ENCODE data around the gene TMEM131. TPM values are rescaled to one million over a fixed set of nuclear protein-coding genes. Genes with fewer than 3 reads are reported as not detected.
"Not testable (repeated sequence)": the region's sequence is repeated elsewhere in the genome, so short reads cannot be mapped to it uniquely, and the experiment has no call there.

TMEM131 gene
- total RNA-seq, 1 experiment from 2014 or later, result 7.4 TPM

DNA sequence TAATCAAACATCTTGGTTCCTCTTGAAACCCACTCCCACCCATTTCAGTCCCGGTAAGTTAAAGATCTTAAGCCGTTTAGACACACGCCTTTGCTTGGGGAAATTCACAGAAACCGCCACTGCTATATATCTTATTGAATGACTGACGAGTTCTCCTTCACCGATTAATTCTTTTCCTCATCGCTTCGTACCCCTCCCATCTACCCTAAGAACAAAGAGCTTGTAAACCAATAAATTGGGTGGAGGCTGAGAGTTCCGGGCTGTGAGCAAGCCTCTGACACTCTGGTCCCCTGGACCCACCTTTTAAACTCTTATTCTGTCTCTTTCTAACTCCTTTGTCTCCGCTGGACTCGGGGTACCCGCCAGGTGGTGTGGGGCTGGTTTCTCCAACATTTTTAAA is 30.6 kb downstream of the TMEM131 start:
- in situ Hi-C loops (cut with HindIII; ENCODE audit: low sequenced_read_pairs), result no loop called here

DNA sequence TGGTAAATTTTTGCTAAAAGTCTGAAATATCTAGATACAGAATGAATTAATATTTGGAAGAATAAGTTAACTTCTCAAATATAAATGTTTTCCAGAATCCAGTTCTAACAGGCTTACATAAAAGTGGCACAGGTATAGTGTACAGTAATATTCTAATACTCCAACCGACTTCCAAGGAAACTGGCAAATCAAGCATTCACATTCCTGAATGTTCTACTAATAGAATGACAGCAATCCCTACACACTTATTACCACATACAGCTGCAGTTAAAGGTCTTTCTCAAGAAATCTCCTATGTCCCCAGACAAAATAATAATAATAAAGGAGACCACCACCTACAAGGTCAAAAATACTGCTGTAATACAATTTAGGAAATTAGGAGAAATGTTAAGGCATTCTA is 31.9 kb downstream of the TMEM131 start:
- in situ Hi-C loops (cut with HindIII; ENCODE audit: low sequenced_read_pairs), result no loop called here
- no peak for DNase-seq (ENCODE audit: low spot score)

More for the DNA sequence above, 30.6 kb downstream of the TMEM131 start:
- no peak for DNase-seq (ENCODE audit: low spot score)

DNA sequence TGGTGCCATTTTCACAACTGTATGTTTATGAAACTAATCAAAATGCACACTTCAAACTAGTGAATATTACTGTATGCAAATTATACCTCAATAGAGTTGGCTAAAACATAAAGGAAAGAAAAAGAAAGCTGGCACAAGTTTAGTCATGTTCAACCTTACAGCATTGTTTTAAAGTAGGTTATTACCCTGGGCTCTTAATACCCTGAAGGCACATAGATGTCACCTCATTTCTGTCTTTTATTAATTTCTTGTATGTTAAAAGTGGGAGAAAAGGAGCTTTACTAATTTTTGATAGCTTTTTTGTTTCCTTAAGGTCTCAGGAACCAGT is 32.7 kb downstream of the TMEM131 start:
- no peak for DNase-seq (ENCODE audit: low spot score)
- in situ Hi-C loops (cut with HindIII; ENCODE audit: low sequenced_read_pairs), result no loop called here

DNA sequence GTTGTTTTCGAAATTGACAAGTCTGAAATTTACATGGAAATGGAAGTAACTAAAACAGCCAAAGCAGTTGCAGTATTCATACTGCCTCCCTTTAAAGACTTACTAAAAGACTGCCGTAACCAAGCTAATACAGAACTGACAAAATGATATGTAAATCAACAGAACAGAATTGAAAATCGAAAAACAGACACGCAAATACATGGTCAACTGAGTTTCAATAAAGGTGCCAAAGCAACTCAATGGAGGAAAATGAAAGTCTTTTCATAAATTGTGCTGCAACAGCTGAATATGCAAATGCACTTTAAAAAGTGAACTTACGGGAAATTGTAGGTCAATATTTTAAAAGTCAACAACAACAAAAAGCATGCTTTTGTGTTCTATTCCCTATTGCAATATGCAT is 34.2 kb downstream of the TMEM131 start:
- in situ Hi-C loops (cut with HindIII; ENCODE audit: low sequenced_read_pairs), result no loop called here
- no peak for DNase-seq (ENCODE audit: low spot score)

DNA sequence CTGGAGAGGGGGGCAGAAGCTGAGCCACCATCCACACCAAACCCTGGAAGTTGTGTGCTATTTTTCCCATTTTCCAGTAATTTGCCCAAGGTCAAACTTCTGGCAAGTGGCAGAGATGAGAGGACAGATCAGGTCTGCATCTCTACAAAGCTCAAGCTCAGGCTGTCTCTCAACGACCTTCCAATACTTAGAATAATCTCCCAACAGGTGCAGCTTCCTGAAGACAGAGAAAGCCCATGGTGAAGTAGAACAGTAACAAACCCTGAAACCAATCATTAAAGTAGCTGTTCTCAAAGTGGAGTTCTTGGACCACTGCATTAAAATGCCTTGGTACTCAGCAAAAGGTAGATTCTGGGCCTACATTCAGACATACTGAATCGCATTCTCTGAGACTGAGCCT is 37.6 kb downstream of the TMEM131 start:
- no peak for DNase-seq (ENCODE audit: low spot score)
- in situ Hi-C loops (cut with HindIII; ENCODE audit: low sequenced_read_pairs), result no loop called here

DNA sequence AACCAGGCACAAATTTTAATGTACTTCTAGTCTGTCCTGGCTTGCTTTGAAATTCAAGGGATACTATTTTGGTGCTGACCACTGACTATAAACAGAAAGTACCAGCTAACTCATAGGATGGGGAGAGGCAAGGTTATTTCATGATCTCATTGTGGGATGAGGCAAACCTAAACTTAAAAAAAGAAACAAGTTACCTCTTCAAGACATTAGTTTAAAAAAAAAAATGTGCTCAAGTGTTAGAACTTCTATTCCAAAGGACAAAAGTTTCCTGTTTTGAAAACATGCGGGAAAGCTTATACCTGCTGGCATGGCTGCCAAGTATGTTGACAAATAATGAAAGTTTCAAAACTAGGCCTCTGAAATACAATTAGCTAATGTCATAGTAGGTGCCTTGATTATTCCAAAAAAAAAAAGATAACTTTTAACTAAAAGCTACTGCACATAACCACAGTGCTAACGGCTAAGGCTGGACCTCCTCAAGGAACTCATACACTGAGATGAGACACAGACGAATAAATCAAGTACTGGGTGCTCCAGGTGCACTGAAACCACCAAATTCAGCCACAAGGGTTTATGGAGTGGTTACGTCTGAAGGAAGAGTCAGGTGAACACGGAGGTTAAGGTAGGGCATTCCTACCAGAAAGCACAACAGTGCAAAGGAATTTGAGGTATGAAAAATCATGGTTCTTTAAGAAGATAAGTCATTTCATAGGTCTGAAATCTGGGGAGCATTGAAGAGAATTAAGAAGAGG is 38.1 kb downstream of the TMEM131 start:
- in situ Hi-C loops (cut with HindIII; ENCODE audit: low sequenced_read_pairs), result no loop called here
- DNase-seq (ENCODE audit: low spot score), result no peak

DNA sequence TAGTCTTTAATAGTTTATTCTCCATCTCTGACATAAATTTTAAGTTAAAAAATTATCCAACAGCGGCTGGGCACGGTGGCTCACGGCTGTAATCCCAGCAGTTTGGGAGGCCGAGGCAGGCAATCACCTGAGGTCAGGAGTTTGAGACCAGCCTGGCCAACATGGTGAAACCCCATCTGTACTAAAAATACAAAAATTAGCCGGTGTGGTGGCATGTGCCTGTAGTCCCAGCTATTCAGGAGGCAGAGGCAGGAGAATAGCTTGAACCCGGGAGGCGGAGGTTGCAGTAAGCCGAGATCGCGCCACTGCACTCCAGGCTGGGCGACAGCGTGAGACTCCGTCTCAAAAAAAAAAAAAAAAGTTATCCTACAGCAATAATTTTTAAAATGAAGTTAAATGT is 39.0 kb downstream of the TMEM131 start:
- in situ Hi-C loops (cut with HindIII; ENCODE audit: low sequenced_read_pairs); DNase-seq (ENCODE audit: low spot score): not testable (repeated sequence)

DNA sequence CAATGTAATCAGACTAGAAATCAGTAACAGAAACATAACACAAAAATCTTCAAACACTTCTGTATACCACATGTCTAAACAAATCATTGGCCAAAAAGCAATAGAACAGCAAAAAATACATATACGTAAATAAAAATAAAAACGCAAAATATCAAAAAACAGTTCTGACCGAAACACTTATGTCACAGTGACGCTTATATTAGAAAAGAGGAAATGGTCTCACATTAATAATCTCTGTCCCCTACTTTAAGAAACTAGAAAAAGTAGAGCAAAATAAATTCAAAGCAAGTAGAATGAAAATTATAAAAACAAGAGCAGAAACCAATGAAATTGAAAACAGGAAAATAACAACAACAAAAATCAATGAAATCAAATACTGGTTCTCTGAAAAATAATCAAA is 41.9 kb downstream of the TMEM131 start:
- in situ Hi-C loops (cut with HindIII; ENCODE audit: low sequenced_read_pairs), result no loop called here
- DNase-seq (ENCODE audit: low spot score), result no peak

DNA sequence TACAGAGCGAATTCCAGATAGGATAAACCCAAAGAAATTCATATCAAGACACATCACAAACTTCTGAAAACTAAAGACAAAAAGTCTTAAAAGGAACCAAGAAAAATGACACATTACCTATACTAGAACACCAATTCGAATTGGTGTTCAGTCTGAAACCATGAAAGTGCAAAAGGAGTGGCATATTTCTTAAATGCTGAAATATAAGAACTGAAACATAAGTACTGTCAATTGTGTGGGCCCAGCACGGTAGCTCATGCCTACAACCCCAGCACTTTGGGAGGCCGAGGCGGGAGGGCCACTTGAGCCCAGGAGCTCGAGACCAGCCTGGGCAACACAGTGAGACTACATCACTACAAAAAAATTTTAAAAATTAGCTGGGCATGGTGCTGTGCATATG is 43.4 kb downstream of the TMEM131 start:
- no peak for DNase-seq (ENCODE audit: low spot score)
- in situ Hi-C loops (cut with HindIII; ENCODE audit: low sequenced_read_pairs), result no loop called here

DNA sequence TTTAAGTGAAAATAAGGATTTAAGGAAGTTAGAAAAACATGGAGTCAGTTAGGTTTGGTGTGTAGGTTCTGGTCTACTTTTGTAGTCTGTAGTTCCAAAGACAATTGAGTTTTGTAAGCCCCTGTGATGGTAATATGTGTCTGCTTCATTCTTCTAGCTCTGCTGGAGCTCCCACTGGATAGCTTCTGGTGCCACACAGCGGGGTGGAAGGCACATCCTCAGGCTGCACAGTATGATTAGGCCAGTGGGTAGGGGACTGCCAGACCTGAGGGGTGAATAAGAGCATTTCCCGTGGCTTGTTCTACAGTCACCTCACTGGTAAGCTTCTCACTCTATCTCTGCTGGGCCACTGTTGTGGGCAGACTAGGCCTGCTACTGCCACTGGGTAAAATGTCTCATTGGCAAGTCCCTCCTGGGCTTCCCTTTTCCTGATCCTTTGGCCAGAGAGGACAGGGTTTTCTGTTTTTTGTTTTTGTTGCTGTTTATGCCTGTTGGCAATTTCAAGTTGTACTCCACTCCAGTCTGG is 44.5 kb downstream of the TMEM131 start:
- in situ Hi-C loops (cut with HindIII; ENCODE audit: low sequenced_read_pairs), result no loop called here
- DNase-seq (ENCODE audit: low spot score), result no peak

DNA sequence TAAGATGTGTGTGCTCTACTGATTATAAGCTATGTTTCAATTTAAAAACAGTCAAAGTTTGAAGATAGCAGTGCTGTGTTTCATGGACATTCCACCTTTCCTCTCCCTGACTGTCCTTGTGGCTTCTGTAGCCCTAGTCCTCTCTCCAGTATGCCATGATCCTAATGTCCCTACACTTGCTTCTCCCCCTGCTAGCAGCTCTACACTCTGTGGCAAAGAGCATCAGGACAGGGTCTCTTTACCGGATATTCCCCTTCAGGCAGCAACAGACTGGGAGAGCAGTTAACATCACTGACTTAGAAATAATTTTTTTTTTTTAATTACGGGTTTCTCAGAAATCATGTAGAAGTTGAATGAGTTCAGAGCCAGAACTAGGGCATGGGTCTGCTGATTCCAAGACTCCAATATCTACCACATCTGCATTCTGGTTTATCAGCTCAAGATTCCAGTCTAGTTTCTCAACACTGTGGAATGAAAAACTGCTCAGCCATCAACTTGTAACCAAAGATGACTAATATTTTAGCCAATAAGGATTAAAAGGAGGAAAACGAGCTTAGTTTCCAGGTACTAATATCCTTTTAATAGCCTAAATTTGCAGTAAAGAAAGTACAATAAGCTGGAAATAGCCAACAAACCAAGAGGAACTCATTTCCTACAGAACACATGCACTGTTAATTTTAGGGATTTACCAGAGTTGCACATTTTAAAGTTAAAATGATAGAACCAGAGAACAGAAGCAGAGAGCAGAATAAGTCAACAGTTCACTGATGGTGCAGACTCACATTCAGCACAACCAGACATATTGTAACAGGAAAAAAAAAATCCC is 45.2 kb downstream of the TMEM131 start:
- in situ Hi-C loops (cut with HindIII; ENCODE audit: low sequenced_read_pairs), result no loop called here
- DNase-seq (ENCODE audit: low spot score), result no peak

DNA sequence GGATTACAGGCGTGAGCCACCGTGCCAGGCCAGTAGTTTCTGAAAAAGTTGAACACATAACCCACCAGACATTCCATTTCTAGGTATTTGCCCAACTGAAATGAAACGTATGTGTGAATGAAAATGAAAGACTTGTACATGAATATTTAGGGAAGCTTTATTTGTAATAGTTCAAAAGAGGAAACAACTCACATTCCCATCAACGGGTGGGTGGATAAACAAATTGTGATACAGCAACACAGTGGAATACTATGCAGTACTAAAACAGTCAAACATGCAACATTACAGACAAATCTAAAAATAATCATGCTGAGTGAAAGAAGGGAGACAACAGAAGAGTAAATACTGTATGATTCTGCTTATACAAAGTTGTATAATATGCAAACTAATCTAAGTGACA is 46.8 kb downstream of the TMEM131 start:
- DNase-seq (ENCODE audit: low spot score), result no peak
- in situ Hi-C loops (cut with HindIII; ENCODE audit: low sequenced_read_pairs), result no loop called here

DNA sequence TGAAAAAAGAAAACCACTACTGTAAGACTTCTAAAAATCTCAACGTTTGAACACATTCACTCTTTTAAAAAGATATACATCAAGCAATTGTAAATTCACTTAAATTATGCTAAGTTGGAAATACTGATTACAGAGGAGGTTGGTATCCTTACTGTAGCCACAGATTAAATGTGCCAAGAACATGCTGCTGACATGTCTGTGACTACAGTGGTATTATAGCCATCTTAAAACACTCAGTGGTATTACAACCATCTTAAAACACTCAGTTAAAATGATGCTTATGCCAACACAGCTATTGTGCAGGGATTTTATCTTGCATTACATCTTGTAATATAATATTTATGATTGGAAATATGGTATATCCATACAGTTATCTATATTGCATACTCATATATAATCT is 50.0 kb downstream of the TMEM131 start:
- in situ Hi-C loops (cut with HindIII; ENCODE audit: low sequenced_read_pairs), result no loop called here
- DNase-seq (ENCODE audit: low spot score), result no peak

DNA sequence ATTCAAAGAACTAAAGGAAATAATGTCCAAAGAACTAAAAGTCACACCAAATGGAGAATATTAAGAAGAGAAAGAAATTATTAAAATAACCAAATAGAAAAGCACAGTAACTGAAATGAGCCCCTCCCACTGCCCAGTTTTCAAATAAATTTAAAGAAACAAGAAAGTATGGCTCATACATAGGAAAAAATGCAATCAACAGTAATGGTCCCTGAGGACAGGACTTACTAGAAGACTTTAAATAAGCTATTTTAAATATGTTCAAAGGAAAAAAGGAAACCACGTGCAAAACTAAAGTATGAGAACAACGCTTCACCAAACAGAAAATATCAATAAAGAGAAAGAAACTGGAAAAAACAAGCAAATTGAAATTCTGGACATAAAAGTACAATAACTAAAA is 58.9 kb downstream of the TMEM131 start:
- in situ Hi-C loops (cut with HindIII; ENCODE audit: low sequenced_read_pairs), result no loop called here
- DNase-seq (ENCODE audit: low spot score), result no peak

DNA sequence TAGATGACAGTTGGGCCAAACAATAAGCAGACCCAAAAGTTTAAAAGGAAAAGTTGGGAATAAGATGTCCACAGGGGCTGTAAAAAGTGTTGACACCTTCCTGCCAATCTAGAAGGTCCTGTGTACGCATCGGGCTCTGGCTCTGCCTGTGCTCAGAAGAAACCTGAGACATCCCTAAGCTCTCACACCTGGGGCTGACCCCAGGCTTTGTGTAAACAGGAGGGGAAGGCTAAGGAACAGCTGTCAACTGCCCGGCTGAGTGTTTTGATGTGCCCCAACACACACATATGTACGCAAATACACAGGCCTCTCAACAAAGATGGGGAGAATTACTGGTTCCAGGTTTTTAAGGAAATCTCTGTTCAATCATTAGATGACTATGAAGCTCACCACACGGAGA is 59.5 kb downstream of the TMEM131 start:
- in situ Hi-C loops (cut with HindIII; ENCODE audit: low sequenced_read_pairs), result no loop called here
- no peak for DNase-seq (ENCODE audit: low spot score)

DNA sequence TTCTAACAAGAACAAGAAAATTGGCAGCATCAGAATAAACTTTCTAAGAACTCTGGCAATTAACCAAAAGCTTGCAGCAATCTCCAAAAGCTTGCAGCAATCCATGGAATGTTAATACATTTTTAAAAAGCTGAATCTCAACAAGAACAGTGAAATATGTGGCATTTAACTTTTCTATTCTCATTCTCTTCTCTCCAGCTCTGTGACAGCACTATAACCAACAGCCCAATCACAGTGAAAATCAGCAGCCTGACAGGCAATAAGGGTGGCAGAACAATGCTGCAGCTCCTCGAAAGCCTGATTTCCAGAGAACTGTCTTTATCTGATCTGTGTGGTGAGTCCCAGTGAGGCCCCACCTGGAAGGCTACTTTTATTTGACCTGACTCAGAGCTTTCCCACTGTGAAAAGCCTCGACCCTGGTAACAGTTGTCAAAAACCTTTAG is 60.0 kb downstream of the TMEM131 start:
- in situ Hi-C loops (cut with HindIII; ENCODE audit: low sequenced_read_pairs), result no loop called here
- DNase-seq (ENCODE audit: low spot score), result peak; percentile 24

DNA sequence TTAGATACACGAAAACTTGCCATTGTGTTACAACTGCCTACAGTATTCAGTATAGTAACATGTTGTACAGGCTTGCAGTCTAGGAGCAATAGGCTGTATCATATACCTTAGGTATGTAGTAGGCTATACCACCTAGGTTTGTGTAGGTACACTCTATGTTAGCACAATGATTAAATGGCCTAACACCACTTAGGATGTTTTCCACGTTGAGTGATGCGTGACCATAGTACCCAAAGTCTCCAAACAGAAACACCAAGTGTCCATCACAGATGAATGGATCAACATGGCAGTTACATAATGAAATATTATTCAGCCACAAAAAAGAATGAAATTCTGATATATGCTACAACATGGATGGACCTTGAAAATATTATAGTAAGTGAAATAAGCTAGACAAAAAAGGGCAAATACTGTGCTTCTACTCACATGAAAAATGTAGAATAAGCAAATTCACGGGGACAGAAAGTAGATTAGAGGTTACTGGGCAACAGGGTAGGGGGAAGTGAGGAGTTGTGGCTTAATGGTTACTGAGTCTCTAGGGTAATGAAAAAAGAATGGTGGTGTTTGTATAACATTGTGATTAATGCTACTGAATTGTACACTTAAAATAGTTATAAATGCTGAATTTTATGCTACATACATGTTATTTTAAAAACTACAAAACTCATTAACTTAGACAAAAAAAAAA is 62.6 kb downstream of the TMEM131 start:
- DNase-seq (ENCODE audit: low spot score), result no peak
- in situ Hi-C loops (cut with HindIII; ENCODE audit: low sequenced_read_pairs), result no loop called here

DNA sequence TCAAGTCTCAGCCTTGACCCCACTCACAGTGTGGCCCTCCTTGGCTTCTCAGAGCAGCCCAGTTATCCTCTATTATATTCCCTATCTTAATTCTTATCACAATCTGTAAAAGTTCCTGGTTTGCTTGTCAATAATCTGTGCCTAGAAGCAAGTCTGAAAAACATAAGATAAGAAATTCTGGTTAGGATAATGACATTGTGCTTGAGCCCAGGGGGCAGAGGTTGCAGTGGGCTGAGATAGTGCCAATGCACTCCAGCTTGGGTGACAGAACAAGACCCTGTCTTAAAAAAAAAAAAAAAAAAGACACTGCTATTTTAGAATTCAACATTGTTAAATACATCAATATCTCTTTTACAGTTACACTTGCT is 63.9 kb downstream of the TMEM131 start:
- in situ Hi-C loops (cut with HindIII; ENCODE audit: low sequenced_read_pairs), result no loop called here

DNA sequence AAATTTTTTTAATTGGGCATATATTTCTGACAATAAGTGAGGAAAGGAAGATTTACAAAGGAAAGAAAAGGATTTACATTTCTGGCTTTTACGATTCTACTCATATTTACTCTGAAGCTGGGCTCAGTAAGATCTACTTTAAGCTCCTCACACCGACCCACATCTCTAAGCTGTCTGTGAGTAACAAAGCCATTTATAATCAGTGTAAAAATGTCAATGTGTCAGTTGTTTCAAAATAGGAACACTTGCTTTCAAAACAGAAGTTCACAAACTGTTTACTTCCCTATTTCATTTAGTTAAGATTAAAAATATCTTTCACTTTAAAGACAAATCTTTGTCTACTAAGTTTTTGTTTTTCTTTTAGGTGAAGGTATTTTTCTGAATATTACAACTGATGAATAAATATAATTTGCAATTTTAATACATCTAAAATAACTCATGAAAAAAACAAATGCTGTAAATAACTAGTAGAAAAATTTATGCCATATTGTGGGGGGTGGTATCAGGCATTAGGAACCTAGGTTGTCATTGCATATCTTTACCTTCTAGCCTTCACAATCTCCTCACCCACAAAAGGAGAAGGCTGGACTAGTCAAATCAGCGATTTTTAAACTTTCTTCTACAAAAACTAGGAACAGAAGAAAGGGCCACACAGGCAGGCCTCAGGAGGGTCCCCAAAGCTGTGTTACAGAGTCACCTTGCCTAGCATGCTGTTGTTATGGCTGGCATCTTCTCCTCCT is 64.5 kb downstream of the TMEM131 start:
- in situ Hi-C loops (cut with HindIII; ENCODE audit: low sequenced_read_pairs), result no loop called here
- DNase-seq (ENCODE audit: low spot score), result no peak

More for the DNA sequence above, 63.9 kb downstream of the TMEM131 start:
- DNase-seq (ENCODE audit: low spot score), result no peak

All from G401 (cell line).